ENCODE results near the gene MAP4K2. TPM values are rescaled to one million over a fixed set of nuclear protein-coding genes. Genes with fewer than 3 reads are reported as not detected.

The MAP4K2 gene
- total and polyA plus RNA-seq, 9 of the 15 experiments (the other 6 are each of a cell fraction or from before 2014, with no cell fraction given): 0.13 to 14.5 (median 7.3) TPM

DNA sequence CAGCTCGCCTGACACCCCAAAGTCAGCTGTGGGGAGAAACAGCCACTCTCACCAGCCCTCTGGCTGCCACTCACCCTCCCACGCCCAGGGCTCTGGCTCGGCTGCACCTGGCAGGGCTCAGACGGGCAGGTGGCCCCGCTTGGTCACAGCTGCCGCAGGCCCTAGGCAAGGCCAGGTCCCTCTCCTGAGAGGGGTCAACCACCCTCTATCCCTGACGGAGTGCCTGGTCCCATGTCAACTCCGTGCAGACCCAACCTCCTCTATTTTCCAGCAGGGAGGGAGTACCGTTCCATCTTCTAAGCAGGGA is 1.9 kb downstream of the MAP4K2 start:
- ATAC-seq (no peak), FAIRE-seq (no peak)
- H3K4me3 ChIP-seq: no peak overlapping the region
- TF ChIP-seq POU5F1 (IDR thresholded peaks at IDR 0.05; ENCODE audit: borderline replicate concordance, low read depth, low read length, partially characterized antibody) (no peak), ZNF184 (CRISPR knock-in tag; IDR thresholded peaks at IDR 0.05) (no peak), THAP12 (CRISPR knock-in tag; IDR thresholded peaks at IDR 0.05) (no peak), U2AF2 (optimal IDR thresholded peaks at IDR 0.05; ENCODE audit: low read depth, low read length) (no peak), KAT8 (IDR thresholded peaks at IDR 0.05; ENCODE audit: low read depth) (no peak), GATA2 (CRISPR knock-in tag; IDR thresholded peaks at IDR 0.05) (no peak), BDP1 (IDR thresholded peaks at IDR 0.05; ENCODE audit: insufficient read depth, insufficient read length) (no peak), ZBTB34 (CRISPR knock-in tag; IDR thresholded peaks at IDR 0.05) (no peak), KHSRP (IDR thresholded peaks at IDR 0.05) (no peak), DLX4 (CRISPR knock-in tag; IDR thresholded peaks at IDR 0.05) (no peak), DNMT1 (IDR thresholded peaks at IDR 0.05) (no peak), ZZZ3 (IDR thresholded peaks at IDR 0.05) (no peak)
- TF ChIP-seq, protein P1, sequence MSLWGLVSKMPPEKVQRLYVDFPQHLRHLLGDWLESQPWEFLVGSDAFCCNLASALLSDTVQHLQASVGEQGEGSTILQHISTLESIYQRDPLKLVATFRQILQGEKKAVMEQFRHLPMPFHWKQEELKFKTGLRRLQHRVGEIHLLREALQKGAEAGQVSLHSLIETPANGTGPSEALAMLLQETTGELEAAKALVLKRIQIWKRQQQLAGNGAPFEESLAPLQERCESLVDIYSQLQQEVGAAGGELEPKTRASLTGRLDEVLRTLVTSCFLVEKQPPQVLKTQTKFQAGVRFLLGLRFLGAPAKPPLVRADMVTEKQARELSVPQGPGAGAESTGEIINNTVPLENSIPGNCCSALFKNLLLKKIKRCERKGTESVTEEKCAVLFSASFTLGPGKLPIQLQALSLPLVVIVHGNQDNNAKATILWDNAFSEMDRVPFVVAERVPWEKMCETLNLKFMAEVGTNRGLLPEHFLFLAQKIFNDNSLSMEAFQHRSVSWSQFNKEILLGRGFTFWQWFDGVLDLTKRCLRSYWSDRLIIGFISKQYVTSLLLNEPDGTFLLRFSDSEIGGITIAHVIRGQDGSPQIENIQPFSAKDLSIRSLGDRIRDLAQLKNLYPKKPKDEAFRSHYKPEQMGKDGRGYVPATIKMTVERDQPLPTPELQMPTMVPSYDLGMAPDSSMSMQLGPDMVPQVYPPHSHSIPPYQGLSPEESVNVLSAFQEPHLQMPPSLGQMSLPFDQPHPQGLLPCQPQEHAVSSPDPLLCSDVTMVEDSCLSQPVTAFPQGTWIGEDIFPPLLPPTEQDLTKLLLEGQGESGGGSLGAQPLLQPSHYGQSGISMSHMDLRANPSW (CRISPR knock-in tag; IDR thresholded peaks at IDR 0.05): no peak
- TF ChIP-seq, protein P2, sequence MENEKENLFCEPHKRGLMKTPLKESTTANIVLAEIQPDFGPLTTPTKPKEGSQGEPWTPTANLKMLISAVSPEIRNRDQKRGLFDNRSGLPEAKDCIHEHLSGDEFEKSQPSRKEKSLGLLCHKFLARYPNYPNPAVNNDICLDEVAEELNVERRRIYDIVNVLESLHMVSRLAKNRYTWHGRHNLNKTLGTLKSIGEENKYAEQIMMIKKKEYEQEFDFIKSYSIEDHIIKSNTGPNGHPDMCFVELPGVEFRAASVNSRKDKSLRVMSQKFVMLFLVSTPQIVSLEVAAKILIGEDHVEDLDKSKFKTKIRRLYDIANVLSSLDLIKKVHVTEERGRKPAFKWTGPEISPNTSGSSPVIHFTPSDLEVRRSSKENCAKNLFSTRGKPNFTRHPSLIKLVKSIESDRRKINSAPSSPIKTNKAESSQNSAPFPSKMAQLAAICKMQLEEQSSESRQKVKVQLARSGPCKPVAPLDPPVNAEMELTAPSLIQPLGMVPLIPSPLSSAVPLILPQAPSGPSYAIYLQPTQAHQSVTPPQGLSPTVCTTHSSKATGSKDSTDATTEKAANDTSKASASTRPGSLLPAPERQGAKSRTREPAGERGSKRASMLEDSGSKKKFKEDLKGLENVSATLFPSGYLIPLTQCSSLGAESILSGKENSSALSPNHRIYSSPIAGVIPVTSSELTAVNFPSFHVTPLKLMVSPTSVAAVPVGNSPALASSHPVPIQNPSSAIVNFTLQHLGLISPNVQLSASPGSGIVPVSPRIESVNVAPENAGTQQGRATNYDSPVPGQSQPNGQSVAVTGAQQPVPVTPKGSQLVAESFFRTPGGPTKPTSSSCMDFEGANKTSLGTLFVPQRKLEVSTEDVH (IDR thresholded peaks at IDR 0.05; ENCODE audit: low read depth, partially characterized antibody): no peak

More for the DNA sequence above, 1.9 kb downstream of the MAP4K2 start:
- no peak overlapping the region for H2AFZ ChIP-seq (ENCODE audit: low read depth, low read length)
- H3K36me3 ChIP-seq (ENCODE audit: control insufficient read depth, insufficient read depth, low read length): peaks cover 23% of the 10 kb centered on the region; the same call in 2 of the 3 replicates
- no TSS peak for BruUV-seq (replicated peaks)
- no peaks in the 10 kb centered on the region for H3K27me3 ChIP-seq (ENCODE audit: control insufficient read depth in 2 of 2, insufficient read depth in 2 of 2, low read length in 2 of 2)
- no peaks in the 10 kb centered on the region for H3K9me1 ChIP-seq (ENCODE audit: control insufficient read depth, insufficient read depth, low read length)
- peak overlapping the region in 1 of 2 experiments; percentile 85; a peak in 2 of 4 replicates for H3K9ac ChIP-seq (ENCODE audit: insufficient read depth in 1 of 2, low read depth in 2 of 2, low read length in 2 of 2)
- no peak for DNase-seq (ENCODE audit: extremely low read depth in 1 of 4, low spot score in 3 of 4)
- H3K9me3 ChIP-seq (replicated peaks; ENCODE audit: control insufficient read depth, insufficient read depth, low read depth, low read length): no peaks in the 10 kb centered on the region
- H4K20me1 ChIP-seq (replicated peaks; ENCODE audit: control insufficient read depth, insufficient read depth, low read length): no peaks in the 10 kb centered on the region
- no peak overlapping the region for H3K4me2 ChIP-seq (ENCODE audit: insufficient read depth, low read length)
- H3K79me2 ChIP-seq (ENCODE audit: control insufficient read depth, insufficient read depth, low read length): no peaks in the 10 kb centered on the region
- 78% methylated on average over 9 of the region's 9 CpGs for WGBS (ENCODE audit: insufficient coverage, low coverage, missing lambda C conversion rate)
- CTCF ChIA-PET (ENCODE audit: low intra/inter-chr PET ratio): interaction anchor here (0.6 kb wide), 1 partner anchor 89 kb away, joined by 3 read pairs; no protein-coding TSS in a partner anchor
- POLR2A ChIA-PET: interaction anchor here (0.7 to 1.6 kb wide), 4 partner anchors 19 to 632 kb away, joined by 3 to 5 read pairs (median 3); partner anchors contain the start of gene SF1
- in situ Hi-C loops (cut with MboI): no loop called here
- no peak overlapping the region for H3K27ac ChIP-seq (ENCODE audit: extremely low read depth, low read depth, low read length)
- peaks cover 30 to 77% of the 10 kb centered on the region in 2 experiments for H3K4me1 ChIP-seq (replicated peaks in 1 of 2; ENCODE audit: control insufficient read depth in 2 of 2, insufficient read depth in 2 of 2, low read length in 2 of 2)
- intact Hi-C loops (cut with micrococcal nuclease): loop anchor here (5.0 kb wide), 1 partner anchor 41 kb away; the partner anchor contains the start of gene CDC42BPG

All from K562 (cell line).